Cardiac septum (tissue), 1 donor: ENCODE results near the gene GAA. TPM values are rescaled to one million over a fixed set of nuclear protein-coding genes. Genes with fewer than 3 reads are reported as not detected.

ENCODE experiments used
- DNase-seq: peaks from one replicate; pipeline ENCODE4 v3.0.0-alpha.2; 2020; ENCODE audit warnings: low spot score
- intact Hi-C: fragments of 100-400 bp; cut with DNase I; formaldehyde crosslinking; loops from one replicate; pipeline ENCODE4 v1.14.0; 2022
- long read RNA-seq: library from polyadenylated mRNA; unstranded; transcript quantifications from one replicate; pipeline ENCODE4 v2.0.0, GENCODE V29; 2021
- total RNA-seq: library from RNA; stranded (reverse); fragmentation: NEBNext Ultra II Directional; extraction: Animal tissue kit (Norgen Biotek cat#: 25700); gene quantifications from one replicate; pipeline ENCODE4 v1.2.1, GENCODE V29; 2021
- donor health status: DM: no; HTN: no; CAD: no.

Gene GAA
- 47.0 TPM for total RNA-seq
- long read RNA-seq, transcript GAA-201 (20 exons, 3,626 nt) = minor isoform, 5 of 177 reads
- long read RNA-seq, transcript GAA-202 (21 exons, 3,549 nt) = major isoform, 24 of 177 reads
- long read RNA-seq, partial matches to known transcripts = 98 of 177 reads
- long read RNA-seq, other reads (novel, unspliced or antisense) = 47 of 177 reads

- peak; percentile 94 for DNase-seq
- intact Hi-C loops = loop anchor here (2.0 to 5.0 kb wide), 2 partner anchors 46 to 161 kb away; partner anchors contain the start of genes EIF4A3 and RNF213
Measured at GRCh38 chr17:80101011-80101945, at the start of gene GAA. GAA (plus strand) TSS chr17:80101581; CDS start chr17:80104587, 3,006 bp downstream.

GRCh38 chr17:80051681-80052080 lies 49.7 kb upstream of the GAA start:
- no peak for DNase-seq
- intact Hi-C loops = no loop called here

GRCh38 chr17:80053102-80053501 lies 48.3 kb upstream of the GAA start:
- no peak for DNase-seq
- intact Hi-C loops = no loop called here

- intact Hi-C loops = no loop called here
- no peak for DNase-seq
Measured at GRCh38 chr17:80055597-80055996, 45.8 kb upstream of the GAA start.

GRCh38 chr17:80058311-80058955 lies 42.9 kb upstream of the GAA start:
- intact Hi-C loops = no loop called here
- no peak for DNase-seq

- intact Hi-C loops = no loop called here
- DNase-seq = no peak
Measured at GRCh38 chr17:80060644-80061043, 40.7 kb upstream of the GAA start.

GRCh38 chr17:80061421-80061820 lies 40.0 kb upstream of the GAA start:
- intact Hi-C loops = no loop called here
- DNase-seq = no peak

- DNase-seq = no peak
Measured at GRCh38 chr17:80063830-80064585, 37.4 kb upstream of the GAA start.

GRCh38 chr17:80064696-80065095 lies 36.7 kb upstream of the GAA start:
- intact Hi-C loops = no loop called here
- DNase-seq = no peak

More at GRCh38 chr17:80063830-80064585, 37.4 kb upstream of the GAA start:
- intact Hi-C loops = no loop called here

- intact Hi-C loops = no loop called here
- no peak for DNase-seq
Measured at GRCh38 chr17:80065478-80066170, 35.8 kb upstream of the GAA start.

GRCh38 chr17:80067393-80067986 lies 33.9 kb upstream of the GAA start:
- DNase-seq = no peak
- intact Hi-C loops = no loop called here

- DNase-seq = no peak
- intact Hi-C loops = no loop called here
Measured at GRCh38 chr17:80068301-80069222, 32.8 kb upstream of the GAA start.

- intact Hi-C loops = no loop called here
- DNase-seq = no peak
Measured at GRCh38 chr17:80070375-80071115, 30.8 kb upstream of the GAA start.

GRCh38 chr17:80071116-80071841 lies 30.1 kb upstream of the GAA start:
- intact Hi-C loops = no loop called here

GRCh38 chr17:80072410-80072809 lies 29.0 kb upstream of the GAA start:
- intact Hi-C loops = no loop called here
- DNase-seq = no peak

More at GRCh38 chr17:80071116-80071841, 30.1 kb upstream of the GAA start:
- peak; percentile 77 for DNase-seq

- no peak for DNase-seq
- intact Hi-C loops = loop anchor here (5.0 kb wide), 1 partner anchor 73 kb away; no protein-coding TSS in a partner anchor
Measured at GRCh38 chr17:80080081-80080480, 21.3 kb upstream of the GAA start.
